Pons (tissue), 1 donor: ENCODE results near the gene FNDC1.
A peak's percentile ranks its signal among the peaks of the same experiment; 100 is the strongest.

ENCODE experiments used
- DNase-seq: peaks from one replicate; pipeline ENCODE4 v3.0.0-alpha.2; 2016; ENCODE audit warnings: low spot score

Gene FNDC1

GRCh38 chr6:159212028-159212427 is 42.8 kb downstream of the FNDC1 start:
- DNase-seq, result no peak

GRCh38 chr6:159212525-159213280 is 43.5 kb downstream of the FNDC1 start:
- no peak for DNase-seq

- no peak for DNase-seq
Measured at GRCh38 chr6:159213405-159213804, 44.2 kb downstream of the FNDC1 start.

- no peak for DNase-seq
Measured at GRCh38 chr6:159214281-159214680, 45.1 kb downstream of the FNDC1 start.

- peak; percentile 16 for DNase-seq
Measured at GRCh38 chr6:159217595-159218275, 48.5 kb downstream of the FNDC1 start.

- no peak for DNase-seq
Measured at GRCh38 chr6:159220093-159220492, 50.9 kb downstream of the FNDC1 start.

- no peak for DNase-seq
Measured at GRCh38 chr6:159221486-159222170, 52.4 kb downstream of the FNDC1 start.

GRCh38 chr6:159224452-159224851 is 55.3 kb downstream of the FNDC1 start:
- DNase-seq, result no peak

GRCh38 chr6:159229651-159230051 is 60.5 kb downstream of the FNDC1 start:
- DNase-seq, result no peak

GRCh38 chr6:159232106-159232645 is 63.0 kb downstream of the FNDC1 start:
- DNase-seq, result no peak

- DNase-seq, result no peak
Measured at GRCh38 chr6:159232751-159233150, 63.6 kb downstream of the FNDC1 start.

- no peak for DNase-seq
Measured at GRCh38 chr6:159233365-159234101, 64.3 kb downstream of the FNDC1 start.

GRCh38 chr6:159234102-159234553 is 64.9 kb downstream of the FNDC1 start:
- no peak for DNase-seq

- DNase-seq, result no peak
Measured at GRCh38 chr6:159238920-159239558, 69.8 kb downstream of the FNDC1 start.

- DNase-seq, result no peak
Measured at GRCh38 chr6:159249128-159249527, 79.9 kb downstream of the FNDC1 start.

GRCh38 chr6:159249752-159250151 is 80.6 kb downstream of the FNDC1 start:
- no peak for DNase-seq

GRCh38 chr6:159250633-159251032 is 81.4 kb downstream of the FNDC1 start:
- no peak for DNase-seq

GRCh38 chr6:159252955-159253508 is 83.8 kb downstream of the FNDC1 start:
- DNase-seq, result peak; percentile 56

GRCh38 chr6:159254186-159254585 is 85.0 kb downstream of the FNDC1 start:
- DNase-seq, result no peak

GRCh38 chr6:159255434-159255951 is 86.3 kb downstream of the FNDC1 start:
- no peak for DNase-seq

GRCh38 chr6:159256128-159256527 is 86.9 kb downstream of the FNDC1 start:
- DNase-seq, result no peak
